ENCODE data around the gene APOA4. TPM values are rescaled to one million over a fixed set of nuclear protein-coding genes. Genes with fewer than 3 reads are reported as not detected.
A peak's percentile ranks its signal among the peaks of the same experiment; 100 is the strongest.

Gene APOA4
- total and polyA plus RNA-seq, 9 of the 15 experiments (the other 6 are each of a cell fraction or from before 2014, with no cell fraction given) = 0.07 TPM; not detected in 8

DNA sequence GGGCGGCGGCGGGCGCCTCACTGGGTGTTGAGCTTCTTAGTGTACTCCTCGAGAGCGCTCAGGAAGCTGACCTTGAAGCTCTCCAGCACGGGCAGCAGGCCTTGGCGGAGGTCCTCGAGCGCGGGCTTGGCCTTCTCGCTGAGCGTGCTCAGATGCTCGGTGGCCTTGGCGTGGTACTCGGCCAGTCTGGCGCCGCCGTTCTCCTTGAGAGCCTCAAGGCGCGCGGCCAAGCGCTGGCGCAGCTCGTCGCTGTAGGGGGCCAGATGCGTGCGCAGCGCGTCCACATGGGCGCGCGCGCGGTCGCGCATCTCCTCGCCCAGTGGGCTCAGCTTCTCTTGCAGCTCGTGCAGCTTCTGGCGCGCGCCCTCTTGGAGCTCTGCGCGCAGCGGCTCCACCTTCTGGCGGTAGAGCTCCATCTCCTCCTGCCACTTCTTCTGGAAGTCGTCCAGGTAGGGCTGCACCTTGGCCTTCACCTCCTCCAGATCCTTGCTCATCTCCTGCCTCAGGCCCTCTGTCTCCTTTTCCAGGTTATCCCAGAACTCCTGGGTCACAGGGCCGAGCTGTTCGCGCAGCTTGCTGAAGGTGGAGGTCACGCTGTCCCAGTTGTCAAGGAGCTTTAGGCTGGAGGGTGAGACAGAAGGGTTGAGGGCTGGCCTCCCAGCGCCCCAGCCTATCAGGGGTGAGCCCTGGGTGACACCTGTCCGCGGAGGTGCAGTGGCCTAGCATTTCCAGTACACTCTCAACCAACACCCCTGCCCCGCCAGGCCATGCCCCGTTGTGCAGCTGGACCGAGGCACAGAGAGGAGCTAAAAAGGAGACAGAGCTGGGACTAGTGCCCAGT is 12.9 kb upstream of the APOA4 start (continued):
- TF ChIP-seq MGA (IDR thresholded peaks at IDR 0.05) = peak; percentile 91
- TF ChIP-seq RBBP5 (IDR thresholded peaks at IDR 0.05; ENCODE audit: borderline replicate concordance, insufficient read depth, low read length, poor library complexity, severe bottlenecking) = no peak
- TF ChIP-seq ETV6 (IDR thresholded peaks at IDR 0.05; ENCODE audit: borderline replicate concordance in 1 of 2, low read depth in 2 of 2, low read length in 1 of 2) = no peak
- TF ChIP-seq ETV6 (CRISPR knock-in tag; IDR thresholded peaks at IDR 0.05; ENCODE audit: borderline replicate concordance) = no peak
- no peak for TF ChIP-seq ZNF324 (CRISPR knock-in tag; IDR thresholded peaks at IDR 0.05)
- TF ChIP-seq GTF3C2 (IDR thresholded peaks at IDR 0.05; ENCODE audit: borderline replicate concordance, extremely low read depth, insufficient read length) = no peak
- no peak for TF ChIP-seq KLF10 (CRISPR knock-in tag; IDR thresholded peaks at IDR 0.05)
- TF ChIP-seq PRMT5 (CRISPR knock-in tag; IDR thresholded peaks at IDR 0.05) = no peak
- peak in 1 of 2 experiments; percentile 56; a peak in 1 of 4 replicates for TF ChIP-seq MAZ (CRISPR knock-in tag; conservative IDR thresholded peaks at IDR 0.05 in 1 of 2, IDR thresholded peaks at IDR 0.05 in 1 of 2)
- no peak for TF ChIP-seq ZNF766 (CRISPR knock-in tag; conservative IDR thresholded peaks at IDR 0.05)
